ENCODE data around the gene CTXND2.

GRCh38 chr1:150843474-150843873, 43.5 kb upstream of the CTXND2 start:
- no peak for TF ChIP-seq CTCF (IDR thresholded peaks at IDR 0.05 in 8 of 11, conservative IDR thresholded peaks at IDR 0.05 in 3 of 11)
- TF ChIP-seq POLR2AphosphoS5 (IDR thresholded peaks at IDR 0.05): no peak
- TF ChIP-seq POLR2A (IDR thresholded peaks at IDR 0.05): no peak

All from spleen (tissue), 7 donors.